Endothelial cell of umbilical vein (primary cell): ENCODE measurements around the gene AP4B1. TPM values are rescaled to one million over a fixed set of nuclear protein-coding genes. Genes with fewer than 3 reads are reported as not detected.
A peak's percentile ranks its signal among the peaks of the same experiment; 100 is the strongest.

ENCODE experiments used
- BruUV-seq: library from RNA; stranded (reverse); fragments of 400-500 nt; replicated peaks from 2 replicates; lab custom pipeline; 2021; lab: Mats Ljungman, UMichigan
- CTCF ChIA-PET: fragments of 300-600, 350-600 bp; sonication (Branson Sonifier 250); formaldehyde crosslinking; loops from one replicate; lab custom pipeline; 2021; ENCODE audit warnings: antibody characterized with exemption, inconsistent platforms; lab: Charles Lee
- POLR2A ChIA-PET: fragments of 300-600, 350-600 bp; sonication (Branson Sonifier 250); formaldehyde crosslinking; loops from one replicate; lab custom pipeline; 2021; ENCODE audit warnings: antibody characterized with exemption, inconsistent platforms; lab: Charles Lee
- DNase-seq: peaks from one replicate; pipeline ENCODE4 v3.0.0-alpha.2; 2011; ENCODE audit warnings: low read depth, low spot score
- FAIRE-seq: peaks from 2 replicates; lab custom pipeline; 2011; peaks lifted over from hg19 to GRCh38; lab: Jason Lieb, UNC
- H2AFZ ChIP-seq: 2 replicates; pipeline ENCODE4 v1.6.0; 2012; ENCODE audit warnings: low read depth, low read length, control low read depth, inconsistent platforms
- H3K27ac ChIP-seq: 2 replicates; pipeline ENCODE4 v1.5.1; 2011; ENCODE audit warnings: low read depth, mild to moderate bottlenecking, control low read depth, low read length, moderate library complexity; ENCODE audit not compliant: insufficient read depth
- H3K27me3 ChIP-seq, 2 experiments: 2 replicates each; pipeline versions ENCODE4 v1.6.0 to v1.6.1; 2011; ENCODE audit warnings: low read length in 2 of 2, mixed read lengths in 1 of 2; ENCODE audit not compliant: control insufficient read depth in 2 of 2, insufficient read depth in 2 of 2
- H3K36me3 ChIP-seq, 2 experiments: 2 replicates in 1 of 2; 3 replicates in 1 of 2; pipeline ENCODE4 v1.5.1; 2011; ENCODE audit warnings: low read length in 2 of 2, mild to moderate bottlenecking in 1 of 2, moderate library complexity in 1 of 2; ENCODE audit not compliant: control insufficient read depth in 2 of 2, insufficient read depth in 2 of 2; ENCODE audit errors: extremely low read depth in 1 of 2
- H3K4me1 ChIP-seq: 3 replicates; pipeline ENCODE4 v1.5.1; 2011; ENCODE audit warnings: mild to moderate bottlenecking, low read length; ENCODE audit not compliant: control insufficient read depth, insufficient read depth; ENCODE audit errors: extremely low read depth
- H3K4me2 ChIP-seq: 2 replicates; pipeline ENCODE4 v1.6.1; 2011; ENCODE audit warnings: low read length, control low read depth, mixed read lengths; ENCODE audit not compliant: insufficient read depth
- H3K4me3 ChIP-seq, 3 experiments: fragments of 200-600 bp in 1 of 3; sonication (generic), shearing (Covaris generic) in 1 of 3; replicated peaks in 1 of 3; 2 replicates each; pipeline ENCODE4 v1.5.1; 2011 to 2016; ENCODE audit warnings: control low read depth in 3 of 3, low read length in 3 of 3, mild to moderate bottlenecking in 2 of 3, inconsistent platforms in 1 of 3, low read depth in 1 of 3, moderate library complexity in 1 of 3; ENCODE audit not compliant: insufficient read depth in 1 of 3
- H3K79me2 ChIP-seq: 2 replicates; pipeline ENCODE4 v1.6.0; 2012; ENCODE audit warnings: low read length, inconsistent platforms; ENCODE audit not compliant: control insufficient read depth, insufficient read depth
- H3K9ac ChIP-seq: replicated peaks from 2 replicates; pipeline ENCODE3; 2011; ENCODE audit warnings: low read length, control low read depth; ENCODE audit not compliant: insufficient read depth; ENCODE audit errors: extremely low read depth
- H3K9me1 ChIP-seq: replicated peaks from 3 replicates; pipeline ENCODE4 v1.6.0; 2011; ENCODE audit warnings: mild to moderate bottlenecking, low read length; ENCODE audit not compliant: control insufficient read depth, insufficient read depth; ENCODE audit errors: extremely low read depth
- H3K9me3 ChIP-seq: replicated peaks from 2 replicates; pipeline ENCODE4 v1.5.1; 2012; ENCODE audit warnings: low read length, inconsistent platforms; ENCODE audit not compliant: control insufficient read depth, insufficient read depth
- H4K20me1 ChIP-seq: replicated peaks from 2 replicates; pipeline ENCODE3; 2011; ENCODE audit warnings: mild to moderate bottlenecking, low read length; ENCODE audit not compliant: control insufficient read depth, insufficient read depth; ENCODE audit errors: extremely low read depth
- EZH2 ChIP-seq: IDR thresholded peaks from 2 replicates; pipeline ENCODE4 v1.6.1; 2012; ENCODE audit warnings: borderline replicate concordance, low read depth, mild to moderate bottlenecking, moderate library complexity, low read length, inconsistent platforms; ENCODE audit not compliant: severe bottlenecking
- FOS ChIP-seq: IDR thresholded peaks from 2 replicates; pipeline ENCODE4 v1.6.1; 2011; ENCODE audit warnings: mild to moderate bottlenecking, low read length, moderate library complexity, borderline replicate concordance; ENCODE audit not compliant: insufficient read depth
- GATA2 ChIP-seq: IDR thresholded peaks from 2 replicates; pipeline ENCODE4 v1.7.0; 2011; ENCODE audit warnings: low read depth, mild to moderate bottlenecking, moderate library complexity, mixed read lengths, low read length; ENCODE audit not compliant: insufficient read length, insufficient read depth
- JUN ChIP-seq: IDR thresholded peaks from 2 replicates; pipeline ENCODE4 v1.6.1; 2011; ENCODE audit warnings: borderline replicate concordance, low read depth; ENCODE audit not compliant: insufficient read length, insufficient read depth
- MYC ChIP-seq: IDR thresholded peaks from one replicate; pipeline ENCODE4 v1.6.1; 2011; ENCODE audit warnings: mild to moderate bottlenecking, low read depth, low read length
- POLR2A ChIP-seq: IDR thresholded peaks from 2 replicates; pipeline ENCODE4 v1.6.1; 2012; ENCODE audit warnings: low read depth, mild to moderate bottlenecking, control low read depth, low read length
- POLR2AphosphoS5 ChIP-seq: IDR thresholded peaks from 2 replicates; pipeline ENCODE4 v1.6.1; 2012; ENCODE audit warnings: low read depth, mild to moderate bottlenecking, control low read depth, low read length, moderate library complexity; ENCODE audit not compliant: insufficient read depth
- dilution Hi-C: fragments of 300-500 bp; cut with MboI; formaldehyde crosslinking; loops from one replicate; pipeline ENCODE4 v1.15.0; 2019; ENCODE audit warnings: low sequenced_read_pairs; ENCODE audit not compliant: extremely low pct_ligation_motif_present
- intact Hi-C: fragments of 100-400 bp; cut with micrococcal nuclease; formaldehyde crosslinking; loops from one replicate; pipeline ENCODE4 v1.10.0; 2022
- polyA plus RNA-seq, 4 experiments: library from polyadenylated mRNA; depleted of rRNA in 3 of 4; stranded (reverse) in 3 of 4; unstranded in 1 of 4; fragments of >200 nt; gene quantifications; 2 replicates each; pipeline versions ENCODE4 v1.2.1 to v1.2.3, GENCODE V29; 2011 to 2012; ENCODE audit warnings: missing spikeins in 1 of 4
- total RNA-seq: library from RNA; stranded (reverse); gene quantifications from 2 replicates; pipeline ENCODE4 v1.2.3, GENCODE V29; 2021
- TF ChIP-seq, protein P1 (sequence below): IDR thresholded peaks from 2 replicates; pipeline ENCODE4 v1.6.1; 2011; ENCODE audit not compliant: insufficient read depth, insufficient read length
- TF ChIP-seq, protein P2 (sequence below), 2 donors: IDR thresholded peaks; 1 replicate in 1 of 2; 2 replicates in 1 of 2; pipeline ENCODE4 v1.5.1; 2011; ENCODE audit warnings: low read length in 2 of 2, mild to moderate bottlenecking in 2 of 2, moderate library complexity in 2 of 2, control low read depth in 1 of 2, inconsistent platforms in 1 of 2, low read depth in 1 of 2; ENCODE audit not compliant: insufficient read depth in 1 of 2; ENCODE audit errors: extremely low read depth in 1 of 2

AP4B1 gene
- total and polyA plus RNA-seq, 2 donors (not counting 3 experiments of a cell fraction or from before 2014, with no cell fraction given), result 21.9 to 33.0 TPM

DNA sequence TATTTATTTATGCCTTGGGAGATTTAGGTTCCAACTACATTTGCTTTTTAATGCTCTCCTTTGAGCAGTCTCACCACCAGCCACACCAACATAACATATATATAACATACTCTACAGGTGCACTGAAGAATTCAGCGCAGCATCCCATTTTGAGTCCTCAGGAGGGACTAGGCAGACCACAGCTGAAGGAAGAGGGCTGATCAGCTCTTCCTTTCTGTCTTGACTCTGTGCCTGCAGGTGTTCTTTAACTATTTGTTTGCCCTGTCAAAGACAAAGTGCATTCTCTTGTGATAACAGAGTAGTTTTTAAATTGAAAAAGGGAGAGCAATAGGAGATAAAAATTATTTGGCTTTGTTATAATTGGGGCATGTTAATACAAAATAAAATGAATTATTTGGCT, 41.5 kb upstream of the AP4B1 start:
- Histone ChIP-seq H3K27me3 (no peaks in the 10 kb centered on the region), H3K4me1 (peaks cover 25% of the 10 kb centered on the region), H3K4me2 (peak overlapping the region; percentile 84), H3K4me3 (no peak overlapping the region), H3K9ac (no peak overlapping the region), H2AFZ (no peak overlapping the region), H3K79me2 (peaks cover 85% of the 10 kb centered on the region), H3K9me3 (no peaks in the 10 kb centered on the region), H3K36me3 (peaks cover 0 to 1% of the 10 kb centered on the region in 2 experiments), H3K27ac (no peak overlapping the region), H4K20me1 (no peaks in the 10 kb centered on the region), H3K9me1 (no peaks in the 10 kb centered on the region)
- CTCF ChIA-PET, result interaction anchor here (0.8 to 4.0 kb wide), 8 partner anchors 11 to 110 kb away, joined by 3 to 44 read pairs (median 5); partner anchors contain the start of gene HIPK1
- no TSS peak for BruUV-seq
- POLR2A ChIA-PET, result no interaction called here
- dilution Hi-C loops, result no loop called here
- DNase-seq (no peak), FAIRE-seq (no peak)
- intact Hi-C loops, result loop anchor here (5.0 kb wide), 2 partner anchors 109 to 189 kb away; partner anchors contain the start of gene PHTF1
- TF ChIP-seq, protein P1, sequence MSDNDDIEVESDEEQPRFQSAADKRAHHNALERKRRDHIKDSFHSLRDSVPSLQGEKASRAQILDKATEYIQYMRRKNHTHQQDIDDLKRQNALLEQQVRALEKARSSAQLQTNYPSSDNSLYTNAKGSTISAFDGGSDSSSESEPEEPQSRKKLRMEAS, result no peak
- no peak for TF ChIP-seq FOS
- no peak for TF ChIP-seq GATA2
- TF ChIP-seq, protein P2, sequence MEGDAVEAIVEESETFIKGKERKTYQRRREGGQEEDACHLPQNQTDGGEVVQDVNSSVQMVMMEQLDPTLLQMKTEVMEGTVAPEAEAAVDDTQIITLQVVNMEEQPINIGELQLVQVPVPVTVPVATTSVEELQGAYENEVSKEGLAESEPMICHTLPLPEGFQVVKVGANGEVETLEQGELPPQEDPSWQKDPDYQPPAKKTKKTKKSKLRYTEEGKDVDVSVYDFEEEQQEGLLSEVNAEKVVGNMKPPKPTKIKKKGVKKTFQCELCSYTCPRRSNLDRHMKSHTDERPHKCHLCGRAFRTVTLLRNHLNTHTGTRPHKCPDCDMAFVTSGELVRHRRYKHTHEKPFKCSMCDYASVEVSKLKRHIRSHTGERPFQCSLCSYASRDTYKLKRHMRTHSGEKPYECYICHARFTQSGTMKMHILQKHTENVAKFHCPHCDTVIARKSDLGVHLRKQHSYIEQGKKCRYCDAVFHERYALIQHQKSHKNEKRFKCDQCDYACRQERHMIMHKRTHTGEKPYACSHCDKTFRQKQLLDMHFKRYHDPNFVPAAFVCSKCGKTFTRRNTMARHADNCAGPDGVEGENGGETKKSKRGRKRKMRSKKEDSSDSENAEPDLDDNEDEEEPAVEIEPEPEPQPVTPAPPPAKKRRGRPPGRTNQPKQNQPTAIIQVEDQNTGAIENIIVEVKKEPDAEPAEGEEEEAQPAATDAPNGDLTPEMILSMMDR (IDR thresholded peaks at IDR 0.05; ENCODE audit: extremely low read depth in 1 of 2, insufficient read depth in 1 of 2, low read depth in 1 of 2, low read length in 2 of 2), result no peak
- TF ChIP-seq JUN, result no peak
- TF ChIP-seq POLR2A, result no peak
- no peak for TF ChIP-seq POLR2AphosphoS5
- no peak for TF ChIP-seq MYC
- no peak for TF ChIP-seq EZH2
